GM12874 (cell line): Measurements from ENCODE around the gene MORN4.

ENCODE experiments used
- CTCF ChIP-seq: IDR thresholded peaks from 2 replicates; pipeline ENCODE4 v1.5.1; 2011; ENCODE audit warnings: low read depth, mild to moderate bottlenecking, control low read depth, low read length, moderate library complexity; ENCODE audit not compliant: insufficient read depth

Gene MORN4

GRCh38 chr10:97648562-97649404 is 15.5 kb upstream of the MORN4 start:
- no peak for TF ChIP-seq CTCF

- no peak for TF ChIP-seq CTCF
Measured at GRCh38 chr10:97647556-97647955, 14.3 kb upstream of the MORN4 start.

- TF ChIP-seq CTCF: no peak
Measured at GRCh38 chr10:97644936-97645335, 11.6 kb upstream of the MORN4 start.

GRCh38 chr10:97643441-97643985 is 10.2 kb upstream of the MORN4 start:
- TF ChIP-seq CTCF: no peak

GRCh38 chr10:97640868-97641811 is 7.8 kb upstream of the MORN4 start:
- TF ChIP-seq CTCF: no peak

GRCh38 chr10:97640174-97640867 is 7.0 kb upstream of the MORN4 start, which contains the start of gene PI4K2A:
TSS of gene PI4K2A (plus strand) at chr10:97640671. CDS start at chr10:97640743, 72 bp downstream.
- no peak for TF ChIP-seq CTCF
